Breast epithelium (tissue), 3 donors: ENCODE results near the gene PKM.

Source experiments
- CTCF ChIP-seq, 3 donors: fragments of 450-650 bp; IDR thresholded peaks; one replicate each; pipeline ENCODE4 v1.5.1; 2016 to 2017; ENCODE audit warnings: antibody characterized with exemption in 3 of 3, mild to moderate bottlenecking in 3 of 3, moderate library complexity in 3 of 3
- POLR2AphosphoS5 ChIP-seq, 3 donors: sonication (generic); formaldehyde crosslinking; IDR thresholded peaks; one replicate each; pipeline ENCODE4 v1.6.1; 2017; ENCODE audit warnings: antibody characterized with exemption in 3 of 3

GRCh38 chr15:72162569-72162968 is 68.4 kb downstream of the PKM start:
- no peak for TF ChIP-seq CTCF (IDR thresholded peaks at IDR 0.05)
- TF ChIP-seq POLR2AphosphoS5 (IDR thresholded peaks at IDR 0.05) = no peak
